ENCODE measurements around the gene BCKDK.

Gene BCKDK

GRCh38 chr16:31108035-31108793 lies at the start of gene BCKDK:
BCKDK (plus strand) TSS chr16:31108386; CDS start chr16:31109224, 838 bp downstream.
- CTCF ChIA-PET, result interaction anchor here (1.4 kb wide), 1 partner anchor 32 kb away, joined by 3 read pairs; no protein-coding TSS in a partner anchor
- TF ChIP-seq ZNF169 (tag by site-specific recombination; IDR thresholded peaks at IDR 0.05) (no peak), ZBTB17 (tag by site-specific recombination; IDR thresholded peaks at IDR 0.05) (peak; percentile 81), ZNF654 (tag by site-specific recombination; IDR thresholded peaks at IDR 0.05; ENCODE audit: low read depth) (no peak), ZNF747 (tag by site-specific recombination; IDR thresholded peaks at IDR 0.05) (no peak), ZBTB21 (tag by site-specific recombination; IDR thresholded peaks at IDR 0.05) (no peak; the same call in 1 of the 2 replicates), KLF9 (tag by site-specific recombination; IDR thresholded peaks at IDR 0.05; ENCODE audit: low read depth) (peak; percentile 68), ZNF76 (tag by site-specific recombination; IDR thresholded peaks at IDR 0.05; ENCODE audit: borderline replicate concordance, low read depth) (peak; percentile 90), PRDM2 (tag by site-specific recombination; IDR thresholded peaks at IDR 0.05; ENCODE audit: borderline replicate concordance) (no peak), ZSCAN30 (tag by site-specific recombination; IDR thresholded peaks at IDR 0.05) (peak; percentile 73; the same call in 1 of the 2 replicates), ZSCAN23 (tag by site-specific recombination; IDR thresholded peaks at IDR 0.05) (no peak), ZNF37A (tag by site-specific recombination; IDR thresholded peaks at IDR 0.05) (0 out of 2 replicates have a peak, but pooled peaks have one; percentile 2), ZNF26 (tag by site-specific recombination; IDR thresholded peaks at IDR 0.05) (no peak), ZNF596 (tag by site-specific recombination; IDR thresholded peaks at IDR 0.05) (no peak), ZNF280C (tag by site-specific recombination; IDR thresholded peaks at IDR 0.05) (no peak), ZNF530 (tag by site-specific recombination; IDR thresholded peaks at IDR 0.05; ENCODE audit: low read depth) (no peak), ZNF549 (tag by site-specific recombination; IDR thresholded peaks at IDR 0.05) (no peak), TCF7L2 (IDR thresholded peaks at IDR 0.05; ENCODE audit: borderline replicate concordance, low read depth, low read length) (no peak), ZNF362 (tag by site-specific recombination; IDR thresholded peaks at IDR 0.05) (no peak), BCL11B (tag by site-specific recombination; IDR thresholded peaks at IDR 0.05; ENCODE audit: low read depth) (no peak), ZNF140 (tag by site-specific recombination; IDR thresholded peaks at IDR 0.05) (no peak), ZNF426 (tag by site-specific recombination; IDR thresholded peaks at IDR 0.05) (no peak), YY2 (tag by site-specific recombination; IDR thresholded peaks at IDR 0.05) (no peak), ZNF645 (tag by site-specific recombination; IDR thresholded peaks at IDR 0.05) (no peak)
- TF ChIP-seq, protein P1, sequence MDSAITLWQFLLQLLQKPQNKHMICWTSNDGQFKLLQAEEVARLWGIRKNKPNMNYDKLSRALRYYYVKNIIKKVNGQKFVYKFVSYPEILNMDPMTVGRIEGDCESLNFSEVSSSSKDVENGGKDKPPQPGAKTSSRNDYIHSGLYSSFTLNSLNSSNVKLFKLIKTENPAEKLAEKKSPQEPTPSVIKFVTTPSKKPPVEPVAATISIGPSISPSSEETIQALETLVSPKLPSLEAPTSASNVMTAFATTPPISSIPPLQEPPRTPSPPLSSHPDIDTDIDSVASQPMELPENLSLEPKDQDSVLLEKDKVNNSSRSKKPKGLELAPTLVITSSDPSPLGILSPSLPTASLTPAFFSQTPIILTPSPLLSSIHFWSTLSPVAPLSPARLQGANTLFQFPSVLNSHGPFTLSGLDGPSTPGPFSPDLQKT (IDR thresholded peaks at IDR 0.05; ENCODE audit: borderline replicate concordance, low read depth, low read length), result no peak

More at GRCh38 chr16:31108035-31108793, at the start of gene BCKDK:
- Histone ChIP-seq H3K4me1 (ENCODE audit: control insufficient read depth, insufficient read depth, low read length) (no peaks in the 10 kb centered on the region; the same call in none of the 2 replicates), H3K27ac (ENCODE audit: extremely low read depth, low read depth, low read length) (peak within 1 kb of the TSS; percentile 76; the same call in 1 of the 2 replicates), H3K9me3 (ENCODE audit: control insufficient read depth, insufficient read depth, low read depth, low read length) (no peaks in the 10 kb centered on the region), H3K4me3 (ENCODE audit: low read depth, low read length) (peak within 1 kb of the TSS; percentile 94), H3K36me3 (ENCODE audit: control insufficient read depth in 2 of 2, insufficient read depth in 1 of 2, low read length in 2 of 2) (peaks cover 0 to 40% of the 10 kb centered on the region in 2 experiments; a peak in 1 of 3 replicates)
- POLR2A ChIA-PET, result interaction anchor here (0.6 to 2.0 kb wide), 4 partner anchors 10 to 73 kb away, joined by 3 to 6 read pairs (median 4); partner anchors contain the start of genes KAT8, ZNF646 and ZNF668

Data from HEK293 (cell line).